ENCODE data around the gene PPP1R16B.

DNA sequence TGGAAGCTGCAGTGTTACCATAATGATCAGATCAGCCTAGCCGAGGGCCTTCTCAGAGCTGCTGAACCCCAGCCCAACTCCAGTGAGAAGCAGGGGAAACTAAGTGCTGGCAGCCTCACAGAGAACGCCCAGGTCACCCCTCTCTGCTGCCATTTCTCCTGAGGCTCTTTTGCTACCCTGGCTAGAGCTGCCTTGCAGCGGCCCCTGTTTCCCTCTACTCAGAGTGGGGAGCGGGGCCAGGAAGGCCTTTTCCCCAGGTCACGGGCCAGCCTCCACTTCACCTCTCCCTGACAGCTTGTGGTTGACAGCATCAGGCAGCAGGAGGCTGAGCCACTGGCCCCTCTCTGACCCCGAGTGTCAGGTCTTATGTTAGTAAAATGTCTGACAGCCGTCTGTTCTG lies 34.5 kb upstream of the PPP1R16B start:
- TF ChIP-seq SPI1 (IDR thresholded peaks at IDR 0.05; ENCODE audit: borderline replicate concordance, insufficient read depth, low read depth, low read length) (no peak), ZNF274 (IDR thresholded peaks at IDR 0.05; ENCODE audit: insufficient read depth, insufficient read length) (no peak), HDGF (IDR thresholded peaks at IDR 0.05) (no peak), EP300 (IDR thresholded peaks at IDR 0.05; ENCODE audit: borderline replicate concordance in 1 of 2, control insufficient read depth in 1 of 2, low read depth in 2 of 2, low read length in 2 of 2) (no peak), FOXM1 (IDR thresholded peaks at IDR 0.05; ENCODE audit: low read depth, low read length) (no peak)

Data from GM12878 (cell line).